Ovary (tissue), 3 donors: ENCODE measurements around the gene CHRM5.

ENCODE experiments used
- POLR2A ChIP-seq: fragments of 450-650 bp; IDR thresholded peaks from one replicate; pipeline ENCODE4 v1.6.1; 2017; ENCODE audit warnings: antibody characterized with exemption, mild to moderate bottlenecking, moderate library complexity
- TF ChIP-seq, protein P1 (sequence below), 3 donors: fragments of 450-650 bp in 2 of 3; fragments of 200-600 bp in 1 of 3; IDR thresholded peaks; one replicate each; pipeline versions ENCODE4 v1.5.1 to v1.8.0; 2016 to 2022; ENCODE audit warnings: antibody characterized with exemption in 3 of 3, mild to moderate bottlenecking in 1 of 3
- donor health status: DM: no; HTN: no; CAD: no.

GRCh38 chr15:34011481-34011880 is 43.2 kb downstream of the CHRM5 start:
- TF ChIP-seq POLR2A: no peak
- TF ChIP-seq, protein P1, sequence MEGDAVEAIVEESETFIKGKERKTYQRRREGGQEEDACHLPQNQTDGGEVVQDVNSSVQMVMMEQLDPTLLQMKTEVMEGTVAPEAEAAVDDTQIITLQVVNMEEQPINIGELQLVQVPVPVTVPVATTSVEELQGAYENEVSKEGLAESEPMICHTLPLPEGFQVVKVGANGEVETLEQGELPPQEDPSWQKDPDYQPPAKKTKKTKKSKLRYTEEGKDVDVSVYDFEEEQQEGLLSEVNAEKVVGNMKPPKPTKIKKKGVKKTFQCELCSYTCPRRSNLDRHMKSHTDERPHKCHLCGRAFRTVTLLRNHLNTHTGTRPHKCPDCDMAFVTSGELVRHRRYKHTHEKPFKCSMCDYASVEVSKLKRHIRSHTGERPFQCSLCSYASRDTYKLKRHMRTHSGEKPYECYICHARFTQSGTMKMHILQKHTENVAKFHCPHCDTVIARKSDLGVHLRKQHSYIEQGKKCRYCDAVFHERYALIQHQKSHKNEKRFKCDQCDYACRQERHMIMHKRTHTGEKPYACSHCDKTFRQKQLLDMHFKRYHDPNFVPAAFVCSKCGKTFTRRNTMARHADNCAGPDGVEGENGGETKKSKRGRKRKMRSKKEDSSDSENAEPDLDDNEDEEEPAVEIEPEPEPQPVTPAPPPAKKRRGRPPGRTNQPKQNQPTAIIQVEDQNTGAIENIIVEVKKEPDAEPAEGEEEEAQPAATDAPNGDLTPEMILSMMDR (IDR thresholded peaks at IDR 0.05): no peak
